GM19468 (cell line): Measurements from ENCODE around the gene FCHSD2.

Source experiments
- ATAC-seq: cut with Tn5 transposase; IDR thresholded peaks from one replicate; pipeline ENCODE4 v1.9.1; 2021; ENCODE audit warnings: mild to moderate bottlenecking, moderate library complexity, moderate number of reproducible peaks; ENCODE audit not compliant: unreplicated experiment; ENCODE audit errors: extremely low read depth

The FCHSD2 gene

DNA sequence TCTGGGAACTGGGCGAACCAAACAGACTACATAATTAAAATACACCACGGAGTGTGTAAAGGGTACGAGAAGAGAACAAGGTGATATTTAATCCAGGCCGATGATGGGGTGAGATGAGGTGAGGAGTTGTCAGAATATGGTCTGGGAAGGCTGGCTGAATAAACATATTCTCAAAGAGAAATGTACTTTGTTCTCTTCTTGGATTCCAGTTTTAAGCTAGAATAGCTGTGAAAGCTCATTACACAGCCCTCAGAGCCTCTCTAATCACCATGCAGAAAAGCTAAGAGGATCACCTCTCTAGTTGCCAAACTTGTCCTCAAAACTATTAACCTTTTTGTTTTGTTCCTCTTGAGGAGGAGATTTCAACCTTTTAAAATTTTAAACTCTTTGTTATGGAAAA lies 238.1 kb downstream of the FCHSD2 start:
- no peak for ATAC-seq

DNA sequence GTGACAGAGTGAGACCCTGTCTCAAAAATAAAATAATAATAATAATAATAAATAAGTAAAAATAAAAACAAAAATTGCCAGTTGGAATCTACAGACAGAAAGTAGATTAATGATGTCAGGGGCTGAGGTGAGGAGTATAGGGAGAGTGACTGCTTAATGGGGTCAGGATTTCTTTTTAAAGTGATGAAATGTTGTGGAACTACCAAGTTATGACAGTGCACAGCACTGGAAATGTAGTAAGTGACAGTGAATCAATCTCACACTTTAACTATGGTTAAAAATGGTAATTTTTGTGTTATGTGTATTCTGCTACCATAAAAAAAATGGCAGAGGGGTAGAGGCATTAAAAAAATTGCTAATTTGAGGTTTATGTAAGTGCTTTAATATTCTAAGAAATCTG lies 240.7 kb downstream of the FCHSD2 start:
- ATAC-seq, result no peak

DNA sequence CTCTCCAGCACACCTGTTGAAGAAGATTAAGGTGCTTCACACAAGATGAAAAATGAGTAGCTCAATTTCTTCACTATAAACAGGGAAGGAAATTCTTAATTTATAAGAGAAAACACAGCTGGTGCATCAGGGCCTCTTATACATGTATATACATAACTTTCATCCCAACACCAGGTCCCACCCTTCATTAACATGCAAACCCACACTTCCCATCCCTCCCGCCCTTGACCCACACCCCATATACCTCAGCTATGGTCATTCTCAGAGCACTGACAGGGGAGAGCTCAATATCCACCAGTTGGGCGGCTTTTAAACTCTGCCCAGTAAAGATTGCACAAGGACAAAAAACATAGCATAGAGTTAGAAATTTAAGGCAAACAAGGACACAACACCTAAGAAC lies 242.1 kb downstream of the FCHSD2 start:
- ATAC-seq, result no peak

DNA sequence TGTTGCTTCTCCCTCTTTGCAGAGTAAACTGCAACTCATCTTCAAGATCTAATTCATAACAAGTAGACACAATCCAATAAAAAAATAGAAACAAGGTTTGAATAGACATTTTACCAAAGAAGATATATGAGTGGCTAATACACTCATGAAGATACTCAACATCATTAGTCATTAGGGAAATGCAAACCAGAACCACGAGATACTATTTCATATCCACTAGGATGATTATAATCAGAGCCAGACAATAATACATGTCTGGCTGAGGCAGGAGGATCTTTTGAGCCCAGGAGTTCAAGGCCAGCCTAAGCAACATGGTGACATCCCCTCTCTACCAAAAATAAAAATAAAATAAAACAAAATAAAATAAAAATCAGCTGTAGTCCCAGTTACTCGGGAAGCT lies 242.9 kb downstream of the FCHSD2 start:
- ATAC-seq, result no peak

DNA sequence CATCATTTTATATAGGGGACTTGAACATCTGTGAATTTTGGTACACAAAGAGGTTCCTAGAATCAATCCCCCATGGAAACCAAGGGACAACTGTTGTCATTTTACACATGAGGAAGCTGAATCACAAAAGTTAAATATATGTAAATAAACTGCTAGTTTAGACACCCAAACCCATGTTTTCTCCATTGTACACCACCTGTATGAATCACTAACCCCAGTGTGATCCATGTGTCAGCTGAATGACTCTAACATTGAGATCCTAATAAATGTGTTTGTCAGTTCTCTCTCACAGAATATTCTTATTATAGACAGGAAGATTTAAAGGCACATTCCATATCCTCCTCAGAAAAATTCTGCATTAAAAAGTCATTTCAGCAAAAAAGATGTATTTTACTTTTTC lies 244.6 kb downstream of the FCHSD2 start:
- no peak for ATAC-seq

DNA sequence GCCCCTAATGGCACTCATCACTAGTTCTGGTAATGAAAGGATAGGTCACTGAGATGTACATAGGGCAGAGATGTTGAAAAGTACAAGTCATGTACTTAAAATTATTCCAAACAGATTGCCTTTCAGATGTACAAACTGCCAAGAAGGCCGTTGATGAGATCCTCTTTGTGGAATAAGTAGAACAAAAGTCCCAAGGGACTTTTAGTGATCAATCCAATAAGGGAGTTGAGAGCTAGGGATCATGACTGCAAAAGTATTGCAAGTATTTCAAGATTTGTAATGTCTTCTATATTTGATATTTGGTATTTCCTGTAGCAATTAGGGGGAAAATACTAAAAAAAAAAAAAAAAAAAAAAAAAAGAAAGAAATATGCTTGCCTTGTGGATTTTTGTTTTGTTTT lies 245.7 kb downstream of the FCHSD2 start:
- ATAC-seq, result no peak

DNA sequence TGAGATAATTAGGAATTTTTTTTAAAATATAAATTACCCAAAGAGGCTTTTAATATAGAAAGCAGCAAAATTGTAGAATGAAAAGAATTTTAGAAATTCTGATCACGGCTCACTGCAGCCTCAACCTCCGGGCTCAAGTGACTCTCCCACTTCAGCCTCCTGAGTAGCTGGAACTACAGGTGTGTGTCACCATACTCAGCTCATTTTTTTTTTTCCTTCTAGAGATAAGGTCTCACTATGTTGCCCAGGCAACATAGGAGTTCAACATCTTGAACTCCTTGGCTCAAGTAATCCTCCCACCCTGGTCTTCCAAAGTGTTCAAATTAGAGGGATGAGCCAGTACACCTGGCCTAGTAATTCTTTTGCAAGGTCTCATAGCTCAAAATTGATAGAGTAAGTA lies 251.2 kb downstream of the FCHSD2 start:
- ATAC-seq, result no peak

DNA sequence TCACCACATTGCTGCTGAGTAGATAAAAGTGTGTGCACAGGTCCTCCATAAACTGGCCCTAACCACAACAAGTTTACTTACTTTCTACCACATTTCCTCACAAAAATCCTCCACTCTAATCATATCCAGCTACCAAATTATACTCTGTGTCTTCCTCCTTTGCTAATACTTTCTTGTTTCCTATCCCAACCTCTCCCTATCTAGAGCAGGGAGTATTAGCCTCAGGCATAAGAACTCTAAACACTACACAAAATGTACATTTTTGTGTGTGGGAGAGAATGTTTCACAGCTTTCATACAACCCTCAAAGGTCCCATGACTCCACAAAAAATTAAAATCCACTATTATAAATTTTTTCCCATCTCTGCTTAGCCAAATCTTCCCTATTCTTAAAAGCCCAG lies 255.5 kb downstream of the FCHSD2 start:
- no peak for ATAC-seq

DNA sequence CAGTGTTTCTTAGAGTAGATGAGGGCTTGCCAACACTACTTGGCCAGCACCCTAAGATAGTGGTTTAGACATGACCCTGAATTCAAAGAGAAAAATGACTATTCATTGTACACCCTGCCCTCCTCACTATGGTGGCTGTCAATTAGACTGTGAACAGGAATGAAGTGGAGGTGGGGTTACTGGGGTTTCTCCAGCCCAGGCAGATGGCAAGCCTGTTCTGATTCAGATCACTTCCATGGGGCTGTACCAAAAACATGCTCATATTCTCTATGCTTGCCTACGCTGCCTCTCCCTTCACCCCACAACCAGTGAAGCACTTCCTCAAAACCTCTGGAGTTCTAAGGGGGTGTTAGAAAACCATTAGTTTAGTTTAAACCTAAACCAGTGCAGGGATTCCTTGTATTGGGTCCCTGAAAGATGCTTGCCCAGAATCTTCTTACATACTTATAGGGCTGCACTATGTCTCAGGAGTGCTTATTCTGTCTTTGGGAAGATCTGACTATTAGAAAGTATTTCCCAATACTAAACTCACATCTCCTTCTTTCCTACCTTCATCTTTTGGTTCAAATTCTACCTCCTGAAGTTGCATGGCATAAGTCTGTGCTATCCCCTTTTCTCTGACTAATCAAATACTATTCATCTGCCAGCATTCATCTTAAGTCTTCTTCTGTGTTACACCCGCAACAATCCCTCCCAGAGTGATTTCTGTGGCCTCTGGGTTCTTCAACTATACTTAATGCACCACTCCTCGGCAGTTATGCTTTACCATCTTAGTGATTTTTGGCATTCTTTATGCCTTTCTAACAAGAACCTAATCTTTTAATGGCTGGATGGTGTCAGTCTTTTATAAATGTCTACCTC lies 256.1 kb downstream of the FCHSD2 start:
- no peak for ATAC-seq

DNA sequence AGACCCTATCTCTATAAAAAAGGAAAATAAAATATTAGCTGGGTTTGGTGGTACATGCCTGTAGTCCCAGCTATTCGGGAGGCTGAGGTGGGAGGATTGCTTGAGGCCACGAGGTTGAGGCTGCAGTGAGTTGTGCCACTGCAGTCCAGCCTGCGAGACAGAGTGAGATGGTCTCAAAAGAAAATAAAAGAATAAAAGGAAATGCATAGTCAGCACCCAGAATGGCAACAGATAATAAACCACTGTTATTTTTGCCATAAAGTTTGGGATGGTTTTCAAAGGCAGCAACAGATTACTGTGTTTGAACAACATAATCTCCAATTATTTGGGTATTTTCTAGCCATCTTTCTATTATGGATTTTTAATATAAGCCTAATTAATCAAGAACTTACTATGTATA lies 266.0 kb downstream of the FCHSD2 start:
- no peak for ATAC-seq

DNA sequence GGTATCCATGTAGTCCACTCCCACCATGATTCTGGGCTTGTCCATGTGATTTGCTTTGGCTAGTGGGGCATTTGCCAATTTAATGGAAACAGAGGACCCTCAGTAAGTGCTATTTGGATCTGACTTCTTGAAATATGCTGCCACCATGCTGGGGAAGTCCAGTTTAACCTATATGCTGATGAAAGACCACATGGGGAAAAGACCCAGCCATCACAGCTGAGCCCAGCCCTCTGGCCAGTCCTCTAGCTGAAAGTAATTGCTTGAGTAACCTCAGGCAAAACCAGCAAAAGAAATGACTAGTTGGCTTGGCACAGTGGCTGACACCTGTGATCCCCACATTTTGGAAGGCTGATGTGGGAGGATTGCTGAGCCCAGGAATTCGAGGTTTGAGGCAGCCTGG lies 266.4 kb downstream of the FCHSD2 start:
- ATAC-seq, result no peak

DNA sequence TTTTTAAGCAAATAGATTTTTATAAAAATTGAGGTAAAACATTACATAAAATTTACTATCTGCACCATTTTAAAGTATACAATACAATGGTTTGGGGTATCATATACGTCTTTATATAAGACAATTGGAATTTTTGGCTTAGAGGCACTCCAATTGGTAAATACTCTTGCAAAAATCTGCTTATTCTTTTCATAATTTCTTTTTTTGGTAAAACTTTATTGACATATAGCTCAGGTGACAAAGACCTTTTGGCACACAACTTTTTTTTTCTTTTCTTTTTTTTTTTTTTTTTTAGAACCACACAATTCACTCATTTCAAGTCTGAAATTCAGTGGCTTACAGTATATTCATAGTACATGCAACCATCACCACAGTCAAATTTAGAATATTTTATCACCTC lies 270.1 kb downstream of the FCHSD2 start:
- ATAC-seq, result no peak

DNA sequence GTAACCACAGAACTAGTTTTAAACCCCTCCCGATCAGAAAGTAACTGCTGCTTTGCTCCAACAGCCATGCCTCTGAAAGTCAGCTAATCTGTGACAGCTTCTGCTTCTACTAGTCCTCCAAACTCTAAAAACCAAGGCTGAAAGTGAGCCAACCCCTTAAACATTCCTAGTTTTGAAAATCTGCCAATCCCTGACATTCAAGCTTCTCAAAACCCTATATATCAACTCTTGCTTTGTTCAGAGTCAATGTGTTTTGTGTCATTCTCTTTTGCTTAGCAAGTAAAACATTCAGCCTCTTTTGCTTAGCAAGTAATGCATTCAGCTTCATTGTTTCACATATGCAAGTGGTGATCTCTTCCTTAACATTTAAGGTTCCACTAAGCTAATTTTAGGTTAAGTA lies 271.0 kb downstream of the FCHSD2 start:
- no peak for ATAC-seq

DNA sequence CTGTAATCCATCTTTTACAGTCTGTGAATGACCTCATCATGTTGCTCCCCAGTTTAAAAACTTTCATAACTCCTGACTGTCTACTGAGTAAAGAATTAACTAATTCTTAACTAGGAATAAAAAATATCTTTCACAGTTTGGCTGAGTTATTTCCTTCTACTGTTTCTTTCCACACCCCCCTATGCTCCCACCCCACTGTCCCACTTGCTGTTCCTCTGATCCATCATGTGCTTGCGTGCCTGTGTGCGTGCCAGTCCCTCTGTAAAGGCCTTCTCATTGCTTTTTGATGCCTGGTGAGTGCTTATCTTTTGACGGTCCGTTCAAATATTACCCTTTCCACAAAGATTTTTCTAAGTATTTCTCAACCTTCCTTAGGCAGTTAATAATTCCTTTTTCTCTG lies 272.3 kb downstream of the FCHSD2 start:
- no peak for ATAC-seq

DNA sequence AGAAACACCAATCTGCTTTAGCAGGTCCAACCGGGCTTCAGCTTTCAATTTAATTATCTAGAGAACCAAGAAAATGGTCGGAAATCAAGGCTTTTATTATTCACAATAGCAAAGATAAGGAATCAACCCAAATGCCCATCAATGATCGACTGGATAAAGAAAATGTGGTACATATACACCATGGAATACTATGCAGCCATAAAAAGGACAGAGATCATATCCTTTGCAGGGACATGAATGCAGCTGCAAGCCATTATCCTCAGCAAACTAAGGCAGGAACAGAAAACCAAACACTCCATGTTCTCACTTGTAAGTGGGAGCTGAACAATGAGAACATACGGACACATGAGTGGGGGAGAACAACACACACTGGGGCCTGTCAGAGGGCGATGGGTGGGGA lies 274.1 kb downstream of the FCHSD2 start:
- no peak for ATAC-seq

DNA sequence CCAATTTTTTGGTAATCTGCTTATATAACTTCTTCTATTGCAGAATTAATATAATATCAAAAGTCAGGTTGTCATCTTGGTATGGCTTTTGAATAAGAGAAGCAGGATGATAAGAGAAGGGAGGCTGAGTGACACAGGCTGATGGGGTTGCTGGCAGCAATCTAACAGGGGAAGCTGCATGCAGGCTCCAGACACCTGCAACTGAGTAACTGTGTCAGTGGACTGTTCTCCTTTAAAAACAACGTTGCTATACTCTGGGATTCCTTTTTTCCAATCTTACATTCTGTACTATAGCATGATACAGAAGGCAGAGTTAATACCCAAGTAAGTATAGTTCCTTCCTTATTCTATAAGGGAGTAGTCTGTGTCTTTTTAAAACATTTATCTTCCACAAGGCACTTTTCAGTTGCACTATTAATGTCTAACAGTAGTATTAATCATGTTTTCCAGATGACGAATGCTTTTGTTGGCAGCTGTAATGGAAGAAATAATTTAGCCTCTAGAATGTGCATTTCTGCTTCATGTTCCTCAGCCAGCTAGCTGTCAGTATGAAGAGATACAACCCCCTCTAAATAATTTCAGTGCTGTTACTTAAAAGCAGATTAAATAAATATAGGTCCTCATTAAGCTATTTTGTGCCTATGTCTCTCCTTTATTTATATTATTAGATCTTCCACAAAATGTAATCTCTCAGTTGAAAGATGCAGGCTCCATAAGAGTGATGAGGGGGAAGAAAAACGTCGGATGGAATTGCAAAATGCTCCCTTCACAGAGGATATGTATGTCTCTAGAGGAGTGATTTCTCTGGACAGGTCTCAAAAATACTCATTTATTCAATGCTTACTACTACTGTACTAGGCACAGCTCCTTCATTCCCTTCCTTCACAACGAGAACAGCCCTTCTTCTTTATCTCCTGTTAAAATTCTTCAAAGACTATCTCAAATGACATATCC lies 277.1 kb downstream of the FCHSD2 start:
- ATAC-seq, result no peak

DNA sequence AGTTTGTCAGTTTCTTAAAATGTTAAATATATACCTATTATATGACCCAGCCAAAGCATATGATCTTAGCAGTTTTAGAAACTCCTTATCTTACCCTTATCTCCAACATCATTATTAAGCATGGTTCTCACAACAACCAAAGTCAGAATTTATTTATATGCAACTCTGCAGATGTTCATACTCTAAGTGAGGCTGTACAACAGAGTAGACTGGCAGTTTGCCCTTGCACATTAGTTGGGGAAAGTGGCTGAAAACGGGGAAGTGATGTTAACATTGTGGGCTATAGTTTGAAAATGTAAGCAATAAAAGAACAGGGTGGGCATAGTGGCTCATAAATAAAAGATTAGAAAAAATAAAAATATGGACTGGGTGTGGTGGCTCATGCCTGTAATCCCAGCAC lies 278.2 kb downstream of the FCHSD2 start:
- ATAC-seq, result no peak

DNA sequence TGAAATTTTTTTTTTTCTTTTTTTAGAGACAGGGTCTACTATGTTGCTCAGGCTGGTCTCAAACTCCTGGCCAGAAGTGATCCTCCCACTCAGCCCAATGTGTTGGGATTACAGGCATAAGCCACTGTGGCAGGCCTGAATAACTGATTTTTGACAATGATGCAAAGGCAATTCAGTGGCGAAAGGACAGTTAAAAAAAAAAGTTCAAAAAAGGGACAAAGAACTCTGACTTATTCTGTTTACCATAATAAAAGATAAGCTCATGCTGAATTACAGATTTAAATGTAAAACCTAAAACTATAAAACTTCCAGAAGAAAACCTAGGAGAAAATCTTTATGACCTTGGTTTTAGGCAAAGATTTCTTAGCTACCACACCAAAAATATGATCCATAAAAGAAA lies 279.0 kb downstream of the FCHSD2 start:
- no peak for ATAC-seq

DNA sequence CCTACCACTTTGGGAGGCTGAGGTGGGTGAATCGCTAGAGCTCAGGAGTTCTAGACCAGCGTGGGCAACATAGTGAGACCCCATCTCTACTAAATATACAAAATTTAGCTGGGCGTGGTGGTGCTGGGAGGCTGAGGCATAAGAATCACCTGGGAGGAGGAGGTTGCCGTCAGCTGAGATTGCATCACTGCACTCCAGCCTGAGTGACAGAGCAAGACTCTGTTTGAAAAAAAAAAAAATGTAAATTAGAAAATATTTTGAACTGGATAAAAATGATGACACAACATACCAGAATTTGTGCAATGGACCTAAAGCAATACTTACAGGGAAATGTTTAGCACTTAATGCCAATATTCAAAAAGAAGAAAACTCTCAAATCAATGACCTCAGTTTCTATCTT lies 281.5 kb downstream of the FCHSD2 start:
- no peak for ATAC-seq

DNA sequence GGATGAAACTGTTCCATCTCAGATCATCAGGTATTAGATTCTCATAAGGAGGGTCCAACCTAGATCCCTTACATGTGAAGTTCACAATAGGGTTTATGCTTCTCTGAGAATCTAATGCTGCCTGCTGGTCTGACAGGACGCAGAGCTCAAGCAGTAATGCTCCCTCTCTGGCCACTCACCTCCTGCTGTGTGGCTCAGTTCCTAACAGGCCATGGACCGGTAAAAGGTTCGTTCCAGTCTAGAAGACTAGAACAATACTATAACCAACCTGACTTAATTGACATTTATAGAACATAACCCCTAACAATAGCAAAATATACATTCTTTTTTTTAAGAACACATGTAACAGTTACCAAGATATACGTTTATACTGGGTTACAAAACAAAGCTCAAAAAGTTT lies 282.1 kb downstream of the FCHSD2 start:
- ATAC-seq, result no peak

DNA sequence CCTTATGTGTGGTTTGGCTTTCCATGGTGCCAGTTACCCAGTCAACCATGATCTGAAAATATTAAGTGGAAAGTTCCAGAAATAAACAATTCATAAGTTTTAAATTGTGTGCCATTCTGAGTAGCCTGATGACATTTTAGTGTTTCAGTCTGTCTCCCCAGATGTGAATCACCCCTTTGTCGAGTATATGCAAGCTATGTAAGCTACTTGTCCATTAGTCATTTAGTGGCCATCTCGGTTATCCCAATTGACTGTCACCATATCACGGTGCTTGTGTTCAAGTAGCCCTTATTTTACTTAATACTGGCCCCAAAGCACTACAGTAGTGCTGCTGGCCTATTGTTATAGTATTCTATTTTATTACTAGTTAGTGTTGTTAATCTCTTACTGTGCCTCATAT lies 283.0 kb downstream of the FCHSD2 start:
- ATAC-seq, result no peak
